ENCODE measurements around the gene SLIT3. TPM values are rescaled to one million over a fixed set of nuclear protein-coding genes. Genes with fewer than 3 reads are reported as not detected.

SLIT3 gene
- total and polyA plus RNA-seq, 10 of the 15 experiments (the other 5 are each of a cell fraction or from before 2014, with no cell fraction given) = 0.05 TPM; not detected in 9

GRCh38 chr5:168796000-168796399, 504.9 kb downstream of the SLIT3 start:
- ChIA-PET SMC1A (ENCODE audit: uncharacterized antibody, unreplicated experiment) (no interaction called here), POLR2A (no interaction called here), RAD21 (ENCODE audit: unreplicated experiment) (no interaction called here), CTCF (no interaction called here)
- H3K79me2 ChIP-seq (ENCODE audit: control insufficient read depth, insufficient read depth, low read length) = no peaks in the 10 kb centered on the region
- no peaks in the 10 kb centered on the region for H3K4me1 ChIP-seq (ENCODE audit: control insufficient read depth, insufficient read depth, low read length)
- no peaks in the 10 kb centered on the region for H3K36me3 ChIP-seq (ENCODE audit: control insufficient read depth in 2 of 2, insufficient read depth in 2 of 2, low read length in 1 of 2)
- no peaks in the 10 kb centered on the region for H4K20me1 ChIP-seq (ENCODE audit: control insufficient read depth, insufficient read depth)
- no peak overlapping the region for H3K4me3 ChIP-seq
- H2AFZ ChIP-seq (ENCODE audit: control insufficient read depth, low read depth, low read length) = no peak overlapping the region
- WGBS (ENCODE audit: insufficient coverage, insufficient replicate concordance, low lambda C conversion rate, missing lambda C conversion rate) = 26% methylated on average over 4 of the region's 4 CpGs
- intact Hi-C loops (cut with micrococcal nuclease; ENCODE audit: unreplicated experiment) (no loop called here), in situ Hi-C loops (cut with MboI) (no loop called here)
- no peak overlapping the region for H3K27ac ChIP-seq (ENCODE audit: control insufficient read depth, insufficient read depth)
- no peak overlapping the region for H3K9ac ChIP-seq (ENCODE audit: control insufficient read depth, insufficient read depth, low read length)
- H3K4me2 ChIP-seq (ENCODE audit: control insufficient read depth, insufficient read depth) = no peak overlapping the region
- peaks cover 0 to 5% of the 10 kb centered on the region in 2 experiments; a peak in 3 of 4 replicates for H3K27me3 ChIP-seq (replicated peaks in 1 of 2; ENCODE audit: control insufficient read depth in 2 of 2, insufficient read depth in 2 of 2, low read length in 1 of 2)
- TF ChIP-seq POU2F2 (IDR thresholded peaks at IDR 0.05; ENCODE audit: borderline replicate concordance, low read depth, low read length) (no peak), NR2F1 (conservative IDR thresholded peaks at IDR 0.05) (no peak), ZBTB33 (IDR thresholded peaks at IDR 0.05) (no peak), PAX8 (IDR thresholded peaks at IDR 0.05) (no peak), NFYA (IDR thresholded peaks at IDR 0.05; ENCODE audit: borderline replicate concordance, low read depth, low read length) (no peak), MLLT1 (IDR thresholded peaks at IDR 0.05) (no peak), CBX5 (IDR thresholded peaks at IDR 0.05; ENCODE audit: low read depth) (no peak), ZBED1 (IDR thresholded peaks at IDR 0.05; ENCODE audit: borderline replicate concordance) (no peak), CBFB (IDR thresholded peaks at IDR 0.05; ENCODE audit: low read depth) (no peak), GABPA (IDR thresholded peaks at IDR 0.05; ENCODE audit: low read depth) (no peak), JUNB (IDR thresholded peaks at IDR 0.05) (no peak), TARDBP (IDR thresholded peaks at IDR 0.05; ENCODE audit: borderline replicate concordance) (no peak), EZH2 (IDR thresholded peaks at IDR 0.05; ENCODE audit: borderline replicate concordance, control insufficient read depth, low read depth, low read length) (no peak), RBBP5 (conservative IDR thresholded peaks at IDR 0.05) (no peak), ZZZ3 (IDR thresholded peaks at IDR 0.05; ENCODE audit: control insufficient read depth, insufficient read length, low read depth) (no peak)
- TF ChIP-seq, protein P1, sequence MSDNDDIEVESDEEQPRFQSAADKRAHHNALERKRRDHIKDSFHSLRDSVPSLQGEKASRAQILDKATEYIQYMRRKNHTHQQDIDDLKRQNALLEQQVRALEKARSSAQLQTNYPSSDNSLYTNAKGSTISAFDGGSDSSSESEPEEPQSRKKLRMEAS (IDR thresholded peaks at IDR 0.05; ENCODE audit: low read depth, low read length) = no peak
- TF ChIP-seq, protein P2, sequence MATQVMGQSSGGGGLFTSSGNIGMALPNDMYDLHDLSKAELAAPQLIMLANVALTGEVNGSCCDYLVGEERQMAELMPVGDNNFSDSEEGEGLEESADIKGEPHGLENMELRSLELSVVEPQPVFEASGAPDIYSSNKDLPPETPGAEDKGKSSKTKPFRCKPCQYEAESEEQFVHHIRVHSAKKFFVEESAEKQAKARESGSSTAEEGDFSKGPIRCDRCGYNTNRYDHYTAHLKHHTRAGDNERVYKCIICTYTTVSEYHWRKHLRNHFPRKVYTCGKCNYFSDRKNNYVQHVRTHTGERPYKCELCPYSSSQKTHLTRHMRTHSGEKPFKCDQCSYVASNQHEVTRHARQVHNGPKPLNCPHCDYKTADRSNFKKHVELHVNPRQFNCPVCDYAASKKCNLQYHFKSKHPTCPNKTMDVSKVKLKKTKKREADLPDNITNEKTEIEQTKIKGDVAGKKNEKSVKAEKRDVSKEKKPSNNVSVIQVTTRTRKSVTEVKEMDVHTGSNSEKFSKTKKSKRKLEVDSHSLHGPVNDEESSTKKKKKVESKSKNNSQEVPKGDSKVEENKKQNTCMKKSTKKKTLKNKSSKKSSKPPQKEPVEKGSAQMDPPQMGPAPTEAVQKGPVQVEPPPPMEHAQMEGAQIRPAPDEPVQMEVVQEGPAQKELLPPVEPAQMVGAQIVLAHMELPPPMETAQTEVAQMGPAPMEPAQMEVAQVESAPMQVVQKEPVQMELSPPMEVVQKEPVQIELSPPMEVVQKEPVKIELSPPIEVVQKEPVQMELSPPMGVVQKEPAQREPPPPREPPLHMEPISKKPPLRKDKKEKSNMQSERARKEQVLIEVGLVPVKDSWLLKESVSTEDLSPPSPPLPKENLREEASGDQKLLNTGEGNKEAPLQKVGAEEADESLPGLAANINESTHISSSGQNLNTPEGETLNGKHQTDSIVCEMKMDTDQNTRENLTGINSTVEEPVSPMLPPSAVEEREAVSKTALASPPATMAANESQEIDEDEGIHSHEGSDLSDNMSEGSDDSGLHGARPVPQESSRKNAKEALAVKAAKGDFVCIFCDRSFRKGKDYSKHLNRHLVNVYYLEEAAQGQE (IDR thresholded peaks at IDR 0.05; ENCODE audit: low read depth, low read length) = no peak
- ATAC-seq = no peak
- no peak for DNase-seq (ENCODE audit: low read depth, low spot score)
- no peak for FAIRE-seq
- H3K9me3 ChIP-seq (replicated peaks; ENCODE audit: control insufficient read depth, insufficient read depth, low read length) = no peaks in the 10 kb centered on the region
- BruUV-seq (replicated peaks) = no TSS peak
